Smooth muscle cell (in vitro differentiated cells): ENCODE data around the gene SLC1A4. TPM values are rescaled to one million over a fixed set of nuclear protein-coding genes. Genes with fewer than 3 reads are reported as not detected.

Experiments
- DNase-seq: peaks from one replicate; lab custom pipeline; 2025; ENCODE audit not compliant: unreplicated experiment; lab: John Stamatoyannopoulos, UW
- H2AFZ ChIP-seq: fragments of 200-600 bp; sonication (generic); 2 replicates; pipeline ENCODE4 v1.6.0; 2016; ENCODE audit warnings: antibody characterized with exemption, low read depth, mild to moderate bottlenecking
- H3F3A ChIP-seq: fragments of 200-600 bp; sonication (generic); 2 replicates; pipeline ENCODE4 v1.6.0; 2017; ENCODE audit warnings: antibody characterized with exemption, low read depth
- H3K27ac ChIP-seq: fragments of 200-600 bp; sonication (generic); 2 replicates; pipeline ENCODE4 v1.5.1; 2016; ENCODE audit warnings: low read depth, mild to moderate bottlenecking
- H3K27me3 ChIP-seq: fragments of 200-600 bp; sonication (generic); 2 replicates; pipeline ENCODE4 v1.6.1; 2016; ENCODE audit warnings: low read depth, mild to moderate bottlenecking
- H3K36me3 ChIP-seq: fragments of 200-600 bp; sonication (generic); 2 replicates; pipeline ENCODE4 v1.5.1; 2016; ENCODE audit warnings: low read depth
- H3K4me1 ChIP-seq: fragments of 200-600 bp; sonication (generic); 2 replicates; pipeline ENCODE4 v1.5.1; 2016; ENCODE audit warnings: low read depth
- H3K4me2 ChIP-seq: fragments of 200-600 bp; sonication (generic); 2 replicates; pipeline ENCODE4 v1.6.0; 2016; ENCODE audit warnings: mild to moderate bottlenecking
- H3K4me3 ChIP-seq: fragments of 200-600 bp; sonication (generic); 2 replicates; pipeline ENCODE4 v1.5.1; 2016; ENCODE audit warnings: mild to moderate bottlenecking
- H3K79me2 ChIP-seq: fragments of 200-600 bp; sonication (generic); 2 replicates; pipeline ENCODE4 v1.6.0; 2016; ENCODE audit warnings: low read depth, mild to moderate bottlenecking
- H3K9ac ChIP-seq: fragments of 200-600 bp; sonication (generic); 2 replicates; pipeline ENCODE4 v1.6.0; 2016; ENCODE audit warnings: low read depth
- H3K9me3 ChIP-seq: fragments of 200-600 bp; sonication (generic); replicated peaks from 2 replicates; pipeline ENCODE4 v1.5.1; 2016; ENCODE audit warnings: low read depth
- H4K20me1 ChIP-seq: fragments of 200-600 bp; sonication (generic); 2 replicates; pipeline ENCODE4 v1.6.0; 2016; ENCODE audit warnings: low read depth
- WGBS: methylation state at CpG from one replicate; pipeline ENCODE4 v1.1.7; 2016; ENCODE audit warnings: low lambda C conversion rate; 5-methylcytosine and 5-hydroxymethylcytosine counted together
- polyA plus RNA-seq: library from polyadenylated mRNA; unstranded; fragments of >200 nt; fragmentation: Nextera tagmentation; extraction: Ambion mirVana; gene quantifications from 2 replicates; pipeline ENCODE4 v1.2.1, GENCODE V29; 2016
- total RNA-seq: library from RNA; depleted of rRNA; stranded (reverse); fragments of >200 nt; gene quantifications from 2 replicates; pipeline ENCODE4 v1.2.3, GENCODE V29; 2014
- TF ChIP-seq, protein P1 (sequence below): fragments of 200-600 bp; sonication (generic); IDR thresholded peaks from 2 replicates; pipeline ENCODE4 v1.5.1; 2017; ENCODE audit warnings: borderline replicate concordance, mild to moderate bottlenecking, antibody characterized with exemption; ENCODE audit not compliant: insufficient read depth, poor library complexity, severe bottlenecking

The SLC1A4 gene
- total RNA-seq, result 11.9 and 14.2 TPM in 2 replicates
- polyA plus RNA-seq, result 13.8 and 16.9 TPM in 2 replicates

DNA sequence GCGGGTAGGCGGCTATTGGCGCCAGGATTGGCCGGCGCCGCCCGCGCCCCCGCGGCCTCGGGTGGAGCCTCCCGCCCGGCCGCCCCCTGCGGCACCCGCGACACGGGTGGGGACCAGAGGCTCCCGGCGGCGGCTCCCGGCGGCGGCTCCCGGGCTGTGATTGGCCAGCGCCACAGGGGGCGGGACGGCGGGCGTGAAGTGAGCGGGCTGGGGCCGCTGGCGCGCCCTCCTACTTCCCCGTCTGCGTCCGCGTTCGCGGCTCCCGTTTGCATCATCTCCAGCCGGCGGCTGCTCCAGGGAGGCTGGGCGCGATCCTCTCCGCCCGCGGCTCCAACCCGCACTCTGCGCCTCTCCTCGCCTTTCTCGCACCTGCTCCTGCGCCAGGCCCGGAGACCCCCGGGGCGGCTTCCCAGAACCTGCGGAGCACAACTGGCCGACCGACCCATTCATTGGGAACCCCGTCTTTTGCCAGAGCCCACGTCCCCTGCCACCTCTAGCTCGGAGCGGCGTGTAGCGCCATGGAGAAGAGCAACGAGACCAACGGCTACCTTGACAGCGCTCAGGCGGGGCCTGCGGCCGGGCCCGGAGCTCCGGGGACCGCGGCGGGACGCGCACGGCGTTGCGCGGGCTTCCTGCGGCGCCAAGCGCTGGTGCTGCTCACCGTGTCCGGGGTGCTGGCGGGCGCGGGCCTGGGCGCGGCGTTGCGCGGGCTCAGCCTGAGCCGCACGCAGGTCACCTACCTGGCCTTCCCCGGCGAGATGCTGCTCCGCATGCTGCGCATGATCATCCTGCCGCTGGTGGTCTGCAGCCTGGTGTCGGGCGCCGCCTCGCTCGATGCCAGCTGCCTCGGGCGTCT is at the start of gene SLC1A4:
Gene SLC1A4, plus strand, starts transcription at position 274 of the 856 bp plus-strand sequence. Its CDS starts 245 bp downstream, at position 519.
- 2% methylated on average over 62 of the region's 109 CpGs for WGBS
- Histone ChIP-seq H4K20me1 (peaks cover 40% of the 10 kb centered on the region), H3K9me3 (no peaks in the 10 kb centered on the region), H3F3A (no peaks in the 10 kb centered on the region), H3K27ac (peak within 1 kb of the TSS; percentile 98), H3K4me2 (peak within 1 kb of the TSS; percentile 91), H3K9ac (peak within 1 kb of the TSS; percentile 97), H3K79me2 (peaks cover 17% of the 10 kb centered on the region), H3K4me1 (peaks cover 13% of the 10 kb centered on the region), H2AFZ (peak within 1 kb of the TSS; percentile 36), H3K4me3 (peak within 1 kb of the TSS; percentile 69), H3K27me3 (no peaks in the 10 kb centered on the region), H3K36me3 (no peaks in the 10 kb centered on the region)
- peak; percentile 80 for DNase-seq
- TF ChIP-seq, protein P1, sequence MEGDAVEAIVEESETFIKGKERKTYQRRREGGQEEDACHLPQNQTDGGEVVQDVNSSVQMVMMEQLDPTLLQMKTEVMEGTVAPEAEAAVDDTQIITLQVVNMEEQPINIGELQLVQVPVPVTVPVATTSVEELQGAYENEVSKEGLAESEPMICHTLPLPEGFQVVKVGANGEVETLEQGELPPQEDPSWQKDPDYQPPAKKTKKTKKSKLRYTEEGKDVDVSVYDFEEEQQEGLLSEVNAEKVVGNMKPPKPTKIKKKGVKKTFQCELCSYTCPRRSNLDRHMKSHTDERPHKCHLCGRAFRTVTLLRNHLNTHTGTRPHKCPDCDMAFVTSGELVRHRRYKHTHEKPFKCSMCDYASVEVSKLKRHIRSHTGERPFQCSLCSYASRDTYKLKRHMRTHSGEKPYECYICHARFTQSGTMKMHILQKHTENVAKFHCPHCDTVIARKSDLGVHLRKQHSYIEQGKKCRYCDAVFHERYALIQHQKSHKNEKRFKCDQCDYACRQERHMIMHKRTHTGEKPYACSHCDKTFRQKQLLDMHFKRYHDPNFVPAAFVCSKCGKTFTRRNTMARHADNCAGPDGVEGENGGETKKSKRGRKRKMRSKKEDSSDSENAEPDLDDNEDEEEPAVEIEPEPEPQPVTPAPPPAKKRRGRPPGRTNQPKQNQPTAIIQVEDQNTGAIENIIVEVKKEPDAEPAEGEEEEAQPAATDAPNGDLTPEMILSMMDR, result no peak

DNA sequence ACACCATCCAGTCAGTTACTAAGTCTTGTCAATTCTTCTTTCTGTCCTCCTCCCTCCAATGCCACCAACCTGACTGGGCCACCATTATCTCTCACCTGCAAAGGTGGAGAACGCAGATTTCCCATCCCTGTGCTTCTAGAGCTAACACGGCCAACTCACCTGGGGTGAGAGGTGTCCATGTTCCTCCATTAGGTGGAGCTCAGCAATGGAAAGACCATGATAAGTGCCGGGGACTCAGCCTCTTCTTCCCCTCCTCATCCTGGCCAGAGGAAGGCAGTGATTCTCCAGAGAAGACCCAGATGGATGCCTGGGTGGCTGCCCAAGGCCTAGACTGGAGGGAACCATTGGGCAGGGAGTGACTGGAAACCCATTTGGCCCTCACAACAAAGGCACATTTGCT is 48.1 kb upstream of the SLC1A4 start:
- H3K4me1 ChIP-seq, result peaks cover 9% of the 10 kb centered on the region
- no peaks in the 10 kb centered on the region for H4K20me1 ChIP-seq
- DNase-seq, result no peak
- no peak overlapping the region for H3K9ac ChIP-seq
- H3K27me3 ChIP-seq, result no peaks in the 10 kb centered on the region
- no peaks in the 10 kb centered on the region for H3F3A ChIP-seq
- H3K27ac ChIP-seq, result no peak overlapping the region
- TF ChIP-seq, protein P1, result no peak
- no peaks in the 10 kb centered on the region for H3K9me3 ChIP-seq
- WGBS, result 93% methylated on average over 3 of the region's 3 CpGs
- no peaks in the 10 kb centered on the region for H3K79me2 ChIP-seq
- H3K36me3 ChIP-seq, result no peaks in the 10 kb centered on the region
- no peak overlapping the region for H3K4me3 ChIP-seq
- H3K4me2 ChIP-seq, result no peak overlapping the region
- no peak overlapping the region for H2AFZ ChIP-seq

DNA sequence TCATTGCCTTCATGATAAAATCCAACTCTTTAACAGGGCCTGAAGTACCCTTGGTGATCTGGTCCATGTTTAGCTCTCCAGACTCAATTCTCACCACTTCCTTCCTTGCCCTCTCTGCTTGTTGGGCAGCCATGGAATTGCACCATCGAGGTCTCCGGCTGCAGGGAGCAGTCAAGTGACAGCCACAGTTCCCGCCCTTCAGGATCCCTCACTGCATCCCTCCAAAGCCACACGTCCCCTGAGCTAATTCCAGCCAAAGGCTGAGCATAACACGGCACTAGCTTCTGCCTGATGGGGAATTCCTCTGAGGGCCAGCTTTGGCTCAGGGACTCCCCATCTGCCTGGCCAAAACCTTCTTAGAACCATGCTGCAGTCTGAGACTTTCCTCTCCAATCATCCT is 47.4 kb upstream of the SLC1A4 start:
- H3K27me3 ChIP-seq, result no peaks in the 10 kb centered on the region
- H3K36me3 ChIP-seq, result no peaks in the 10 kb centered on the region
- no peak for DNase-seq
- no peak overlapping the region for H3K4me2 ChIP-seq
- no peak overlapping the region for H3K4me3 ChIP-seq
- 76% methylated on average over 5 of the region's 5 CpGs for WGBS
- TF ChIP-seq, protein P1, result no peak
- no peaks in the 10 kb centered on the region for H3F3A ChIP-seq
- no peak overlapping the region for H3K27ac ChIP-seq
- H3K79me2 ChIP-seq, result no peaks in the 10 kb centered on the region
- H3K4me1 ChIP-seq, result peaks cover 16% of the 10 kb centered on the region
- H3K9ac ChIP-seq, result no peak overlapping the region
- H3K9me3 ChIP-seq, result no peaks in the 10 kb centered on the region
- H2AFZ ChIP-seq, result no peak overlapping the region
- no peaks in the 10 kb centered on the region for H4K20me1 ChIP-seq
